Keratinocyte (primary cell): ENCODE results near the gene LAMC3. TPM values are rescaled to one million over a fixed set of nuclear protein-coding genes. Genes with fewer than 3 reads are reported as not detected.

ENCODE experiments used
- DNase-seq: peaks from one replicate; pipeline ENCODE4 v3.0.0-alpha.2; 2011; ENCODE audit warnings: low read depth, missing footprints, low spot score
- FAIRE-seq: peaks from 2 replicates; lab custom pipeline; 2011; peaks lifted over from hg19 to GRCh38; lab: Jason Lieb, UNC
- H2AFZ ChIP-seq: 2 replicates; pipeline ENCODE4 v1.6.0; 2012; ENCODE audit warnings: low read length, control low read depth, inconsistent platforms; ENCODE audit not compliant: control insufficient read depth
- H3K27ac ChIP-seq: 2 replicates; pipeline ENCODE4 v1.5.1; 2011; ENCODE audit warnings: low read length; ENCODE audit not compliant: control insufficient read depth, insufficient read depth
- H3K27me3 ChIP-seq: 3 replicates; pipeline ENCODE4 v1.6.0; 2011; ENCODE audit warnings: low read length; ENCODE audit not compliant: control insufficient read depth, insufficient read depth; ENCODE audit errors: extremely low read depth
- H3K36me3 ChIP-seq, 2 experiments: 2 replicates in 1 of 2; 3 replicates in 1 of 2; pipeline ENCODE4 v1.5.1; 2011; ENCODE audit warnings: low read length in 2 of 2, mild to moderate bottlenecking in 1 of 2; ENCODE audit not compliant: control insufficient read depth in 2 of 2, insufficient read depth in 2 of 2; ENCODE audit errors: extremely low read depth in 1 of 2
- H3K4me1 ChIP-seq: 3 replicates; pipeline ENCODE4 v1.5.1; 2011; ENCODE audit warnings: low read length; ENCODE audit not compliant: control insufficient read depth, insufficient read depth; ENCODE audit errors: extremely low read depth
- H3K4me2 ChIP-seq: 3 replicates; pipeline ENCODE4 v1.6.0; 2011; ENCODE audit warnings: low read depth, low read length; ENCODE audit not compliant: control insufficient read depth, insufficient read depth; ENCODE audit errors: extremely low read depth
- H3K4me3 ChIP-seq, 3 experiments: fragments of 200-600 bp in 1 of 3; sonication (generic) in 1 of 3; 2 replicates in 2 of 3; 3 replicates in 1 of 3; pipeline ENCODE4 v1.5.1; 2011 to 2016; ENCODE audit warnings: low read length in 3 of 3, mild to moderate bottlenecking in 3 of 3, control low read depth in 2 of 3, inconsistent platforms in 1 of 3, low read depth in 1 of 3, mixed read lengths in 1 of 3, mixed run types in 1 of 3, moderate library complexity in 1 of 3; ENCODE audit not compliant: control insufficient read depth in 2 of 3, insufficient read depth in 2 of 3; ENCODE audit errors: extremely low read depth in 1 of 3
- H3K79me2 ChIP-seq: 2 replicates; pipeline ENCODE4 v1.6.0; 2012; ENCODE audit warnings: low read length; ENCODE audit not compliant: control insufficient read depth, insufficient read depth
- H3K9ac ChIP-seq: 3 replicates; pipeline ENCODE4 v1.6.0; 2011; ENCODE audit warnings: low read length; ENCODE audit not compliant: control insufficient read depth, insufficient read depth; ENCODE audit errors: extremely low read depth
- H3K9me1 ChIP-seq: 3 replicates; pipeline ENCODE4 v1.6.0; 2011; ENCODE audit warnings: low read length; ENCODE audit not compliant: control insufficient read depth, insufficient read depth; ENCODE audit errors: extremely low read depth
- H3K9me3 ChIP-seq: 2 replicates; pipeline ENCODE4 v1.5.1; 2012; ENCODE audit warnings: low read depth, low read length; ENCODE audit not compliant: control insufficient read depth
- H4K20me1 ChIP-seq: 3 replicates; pipeline ENCODE4 v1.6.0; 2011; ENCODE audit warnings: low read length; ENCODE audit not compliant: control insufficient read depth, insufficient read depth; ENCODE audit errors: extremely low read depth
- CTCF ChIP-seq, 3 experiments: IDR thresholded peaks in 1 of 3; conservative IDR thresholded peaks in 1 of 3; optimal IDR thresholded peaks in 1 of 3; 2 replicates in 2 of 3; 3 replicates in 1 of 3; pipeline versions ENCODE3 to v1.5.1; 2011; ENCODE audit warnings: low read length in 3 of 3, mild to moderate bottlenecking in 3 of 3, moderate library complexity in 2 of 3, control low read depth in 1 of 3, inconsistent platforms in 1 of 3; ENCODE audit not compliant: insufficient read depth in 2 of 3; ENCODE audit errors: extremely low read depth in 1 of 3
- EZH2 ChIP-seq: IDR thresholded peaks from one replicate; pipeline ENCODE4 v1.6.1; 2012; ENCODE audit warnings: inconsistent platforms, mild to moderate bottlenecking, low read length, moderate library complexity
- dilution Hi-C: fragments of 300-500 bp; cut with MboI; formaldehyde crosslinking; loops from one replicate; pipeline ENCODE4 v1.7.0; 2020; ENCODE audit warnings: low sequenced_read_pairs; ENCODE audit not compliant: extremely low pct_ligation_motif_present
- polyA plus RNA-seq, 5 experiments: library from polyadenylated mRNA; depleted of rRNA in 3 of 5; stranded (reverse) in 3 of 5; stranded (forward) in 1 of 5; unstranded in 1 of 5; fragments of >200 nt; gene quantifications; 1 replicate in 1 of 5; 2 replicates in 3 of 5; 3 replicates in 1 of 5; pipeline versions ENCODE4 v1.2.1 to v1.2.3, GENCODE V29; 2011 to 2012; ENCODE audit warnings: missing spikeins in 2 of 5, low read depth in 1 of 5, low replicate concordance in 1 of 5

Gene LAMC3
- polyA plus RNA-seq, 1 donor (not counting 4 experiments of a cell fraction or from before 2014, with no cell fraction given): not detected

DNA sequence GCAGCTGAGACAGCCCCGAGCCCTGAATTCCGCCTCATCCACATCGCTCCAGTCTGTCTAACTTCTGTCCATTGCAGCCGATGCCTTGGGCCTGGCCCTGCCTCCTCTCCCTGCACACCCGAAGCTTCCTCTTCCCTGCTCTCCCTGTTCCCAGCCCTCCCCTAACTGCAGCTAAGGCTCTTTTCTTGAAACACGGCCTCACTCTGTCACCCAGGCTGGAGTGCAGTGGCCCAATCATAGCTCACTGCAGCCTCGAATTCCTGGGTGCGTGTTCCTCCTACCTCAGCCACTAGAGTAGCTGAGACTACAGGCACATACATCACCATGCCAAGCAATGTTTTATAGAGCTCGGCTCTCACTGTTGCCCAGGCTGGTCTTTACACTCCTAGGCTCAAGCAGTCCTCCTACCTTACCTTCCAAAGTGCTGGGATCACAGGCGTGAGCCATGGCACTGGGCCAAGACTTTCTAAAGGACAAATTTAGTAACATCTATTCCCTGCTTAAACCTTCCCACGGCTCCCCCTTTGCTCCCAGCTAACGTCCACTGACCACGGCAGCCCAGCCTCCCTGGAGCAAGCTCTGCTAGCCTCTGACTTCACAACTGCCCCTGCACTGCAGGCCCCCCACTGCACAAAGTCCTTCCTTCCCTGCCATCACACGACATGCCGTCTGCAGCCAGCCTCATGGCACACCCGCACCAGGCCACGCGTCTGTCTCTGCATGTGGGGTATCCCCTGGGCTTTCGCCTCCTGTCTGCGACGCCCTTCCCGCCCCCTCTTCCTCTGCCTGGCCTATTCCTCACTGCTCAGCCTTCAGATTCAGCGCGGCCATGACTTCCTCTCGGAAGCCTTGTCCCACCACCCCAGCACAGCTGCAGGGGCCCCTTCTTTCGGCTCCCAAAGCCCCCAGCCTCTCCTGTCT lies 28.6 kb downstream of the LAMC3 start:
- FAIRE-seq (no peak), DNase-seq (no peak)
- H3K9me1 ChIP-seq: no peaks in the 10 kb centered on the region
- no peaks in the 10 kb centered on the region for H4K20me1 ChIP-seq
- H3K27ac ChIP-seq: no peak overlapping the region
- H3K79me2 ChIP-seq: no peaks in the 10 kb centered on the region
- H3K4me2 ChIP-seq: no peak overlapping the region
- H3K9ac ChIP-seq: no peak overlapping the region
- no peaks in the 10 kb centered on the region for H3K36me3 ChIP-seq
- TF ChIP-seq EZH2 (no peak), CTCF (optimal IDR thresholded peaks at IDR 0.05 in 1 of 3, IDR thresholded peaks at IDR 0.05 in 1 of 3, conservative IDR thresholded peaks at IDR 0.05 in 1 of 3; ENCODE audit: extremely low read depth in 1 of 3, insufficient read depth in 2 of 3, low read length in 3 of 3) (no peak)
- no peak overlapping the region for H2AFZ ChIP-seq
- peaks cover 29% of the 10 kb centered on the region for H3K27me3 ChIP-seq
- no peaks in the 10 kb centered on the region for H3K4me1 ChIP-seq
- dilution Hi-C loops: no loop called here
- H3K4me3 ChIP-seq: no peak overlapping the region
- H3K9me3 ChIP-seq: no peaks in the 10 kb centered on the region

DNA sequence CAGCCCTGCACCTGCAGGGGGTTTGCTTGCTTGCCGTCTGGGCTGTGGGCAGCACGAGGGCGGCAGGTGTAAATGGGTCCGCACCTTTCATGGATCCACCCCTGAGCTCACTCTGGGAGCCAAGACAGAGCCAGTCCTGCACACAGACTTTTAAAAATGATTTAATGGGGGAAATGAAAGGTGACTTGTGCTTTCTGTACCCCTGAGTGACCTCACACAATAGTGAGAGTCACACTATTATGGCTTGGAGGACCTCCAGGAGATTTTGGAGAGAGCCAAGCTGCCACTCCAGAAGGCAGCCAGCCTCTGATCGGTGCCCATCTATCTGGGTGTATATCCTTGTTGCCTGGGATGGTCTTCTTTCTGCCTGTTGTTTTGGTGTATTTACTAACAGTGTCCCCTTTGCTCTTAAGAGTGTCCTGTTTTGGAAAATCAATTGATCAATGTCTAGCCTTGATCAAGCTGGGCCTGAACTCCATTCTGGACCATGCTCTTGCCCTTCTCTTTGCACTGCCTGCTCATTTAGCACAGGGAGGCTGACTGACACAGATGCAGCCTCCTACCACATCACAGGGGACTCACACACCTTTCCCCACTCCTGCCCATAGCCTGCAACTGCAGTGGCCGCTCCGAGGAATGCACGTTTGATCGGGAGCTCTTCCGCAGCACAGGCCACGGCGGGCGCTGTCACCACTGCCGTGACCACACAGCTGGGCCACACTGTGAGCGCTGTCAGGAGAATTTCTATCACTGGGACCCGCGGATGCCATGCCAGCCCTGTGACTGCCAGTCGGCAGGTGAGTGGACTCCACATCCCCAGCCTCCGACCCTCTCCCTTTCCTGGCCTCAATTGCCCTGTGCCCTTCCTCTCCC lies 29.5 kb downstream of the LAMC3 start:
- Histone ChIP-seq H2AFZ (no peak overlapping the region), H3K9me1 (no peaks in the 10 kb centered on the region), H3K27ac (no peak overlapping the region), H3K4me3 (no peak overlapping the region), H3K9me3 (no peaks in the 10 kb centered on the region), H3K27me3 (peaks cover 29% of the 10 kb centered on the region), H4K20me1 (no peaks in the 10 kb centered on the region), H3K4me1 (no peaks in the 10 kb centered on the region), H3K4me2 (no peak overlapping the region), H3K79me2 (no peaks in the 10 kb centered on the region), H3K36me3 (no peaks in the 10 kb centered on the region), H3K9ac (no peak overlapping the region)
- TF ChIP-seq CTCF (optimal IDR thresholded peaks at IDR 0.05 in 1 of 3, IDR thresholded peaks at IDR 0.05 in 1 of 3, conservative IDR thresholded peaks at IDR 0.05 in 1 of 3; ENCODE audit: extremely low read depth in 1 of 3, insufficient read depth in 2 of 3, low read length in 3 of 3) (no peak), EZH2 (no peak)
- dilution Hi-C loops: no loop called here
- DNase-seq (no peak), FAIRE-seq (no peak)
